ENCODE data around the gene PROKR2.

Gene PROKR2

GRCh38 chr20:5331340-5331739 is 14.6 kb upstream of the PROKR2 start:
- no peak for DNase-seq (ENCODE audit: low read depth)
- TF ChIP-seq MAX (IDR thresholded peaks at IDR 0.05; ENCODE audit: low read depth, low read length) = no peak
- TF ChIP-seq MYC (IDR thresholded peaks at IDR 0.05; ENCODE audit: low read depth, low read length) = no peak
- no peak for TF ChIP-seq POLR2A (IDR thresholded peaks at IDR 0.05; ENCODE audit: extremely low read depth, insufficient read length)
- TF ChIP-seq CTCF (IDR thresholded peaks at IDR 0.05; ENCODE audit: low read depth, low read length) = no peak
- no peak overlapping the region for H3K4me3 ChIP-seq (ENCODE audit: low read depth, low read length)

- TF ChIP-seq MAX (IDR thresholded peaks at IDR 0.05; ENCODE audit: low read depth, low read length) (no peak), CTCF (IDR thresholded peaks at IDR 0.05; ENCODE audit: low read depth, low read length) (no peak), POLR2A (IDR thresholded peaks at IDR 0.05; ENCODE audit: extremely low read depth, insufficient read length) (no peak), MYC (IDR thresholded peaks at IDR 0.05; ENCODE audit: low read depth, low read length) (no peak)
- no peak overlapping the region for H3K4me3 ChIP-seq (ENCODE audit: low read depth, low read length)
- no peak for DNase-seq (ENCODE audit: low read depth)
These were observed 11.5 kb upstream of the PROKR2 start for GRCh38 chr20:5328268-5328667.

GRCh38 chr20:5327356-5327755 is 10.6 kb upstream of the PROKR2 start:
- TF ChIP-seq MAX (IDR thresholded peaks at IDR 0.05; ENCODE audit: low read depth, low read length) (no peak), CTCF (IDR thresholded peaks at IDR 0.05; ENCODE audit: low read depth, low read length) (no peak), POLR2A (IDR thresholded peaks at IDR 0.05; ENCODE audit: extremely low read depth, insufficient read length) (no peak), MYC (IDR thresholded peaks at IDR 0.05; ENCODE audit: low read depth, low read length) (no peak)
- no peak for DNase-seq (ENCODE audit: low read depth)
- H3K4me3 ChIP-seq (ENCODE audit: low read depth, low read length) = no peak overlapping the region

GRCh38 chr20:5315807-5316187 is 957 bp downstream of the PROKR2 start:
- TF ChIP-seq POLR2A (IDR thresholded peaks at IDR 0.05; ENCODE audit: extremely low read depth, insufficient read length) (no peak), MAX (IDR thresholded peaks at IDR 0.05; ENCODE audit: low read depth, low read length) (no peak), MYC (IDR thresholded peaks at IDR 0.05; ENCODE audit: low read depth, low read length) (no peak), CTCF (IDR thresholded peaks at IDR 0.05; ENCODE audit: low read depth, low read length) (no peak)
- no peak overlapping the region for H3K4me3 ChIP-seq (ENCODE audit: low read depth, low read length)
- no peak for DNase-seq (ENCODE audit: low read depth)

- no peak for DNase-seq (ENCODE audit: low read depth)
- no peak overlapping the region for H3K4me3 ChIP-seq (ENCODE audit: low read depth, low read length)
- TF ChIP-seq POLR2A (IDR thresholded peaks at IDR 0.05; ENCODE audit: extremely low read depth, insufficient read length) (no peak), CTCF (IDR thresholded peaks at IDR 0.05; ENCODE audit: low read depth, low read length) (no peak), MAX (IDR thresholded peaks at IDR 0.05; ENCODE audit: low read depth, low read length) (no peak), MYC (IDR thresholded peaks at IDR 0.05; ENCODE audit: low read depth, low read length) (no peak)
These were observed 2.8 kb downstream of the PROKR2 start for GRCh38 chr20:5313916-5314315.

GRCh38 chr20:5312518-5312917 is 4.2 kb downstream of the PROKR2 start:
- H3K4me3 ChIP-seq (ENCODE audit: low read depth, low read length) = no peak overlapping the region
- no peak for DNase-seq (ENCODE audit: low read depth)
- TF ChIP-seq MAX (IDR thresholded peaks at IDR 0.05; ENCODE audit: low read depth, low read length) (no peak), MYC (IDR thresholded peaks at IDR 0.05; ENCODE audit: low read depth, low read length) (no peak), POLR2A (IDR thresholded peaks at IDR 0.05; ENCODE audit: extremely low read depth, insufficient read length) (no peak), CTCF (IDR thresholded peaks at IDR 0.05; ENCODE audit: low read depth, low read length) (no peak)
